ENCODE measurements around the gene LHX8.
A peak's percentile ranks its signal among the peaks of the same experiment; 100 is the strongest.

LHX8 gene

GRCh38 chr1:75203415-75204277 lies 69.5 kb downstream of the LHX8 start:
- no peaks in the 10 kb centered on the region for H3K9me2 ChIP-seq (replicated peaks; ENCODE audit: insufficient read depth, low read length)
- no peaks in the 10 kb centered on the region for H3K79me2 ChIP-seq (ENCODE audit: low read length)
- H3K9ac ChIP-seq (ENCODE audit: low read length) = no peak overlapping the region
- no peaks in the 10 kb centered on the region for H3K36me3 ChIP-seq (replicated peaks; ENCODE audit: insufficient read depth, low read length)
- no peaks in the 10 kb centered on the region for H3K9me3 ChIP-seq (replicated peaks; ENCODE audit: insufficient read depth, low read length)
- H4K20me1 ChIP-seq (ENCODE audit: insufficient read depth, low read length) = no peaks in the 10 kb centered on the region
- H2AFZ ChIP-seq (ENCODE audit: low read length) = no peak overlapping the region
- no peaks in the 10 kb centered on the region for H3K4me1 ChIP-seq (ENCODE audit: low read length)
- H3K27me3 ChIP-seq (replicated peaks; ENCODE audit: insufficient read depth, low read length) = no peaks in the 10 kb centered on the region
- DNase-seq = peak; percentile 64
- no peaks in the 10 kb centered on the region for H3F3A ChIP-seq (ENCODE audit: insufficient read depth, low read length)
- no peak overlapping the region for H3K27ac ChIP-seq (ENCODE audit: low read length)
- no peak overlapping the region for H3K4me2 ChIP-seq (ENCODE audit: low read depth, low read length)
- H3K4me3 ChIP-seq (ENCODE audit: low read length) = no peak overlapping the region
- TF ChIP-seq EZH2 (optimal IDR thresholded peaks at IDR 0.05; ENCODE audit: low read depth, low read length) (no peak), CTCF (IDR thresholded peaks at IDR 0.05; ENCODE audit: low read length) (peak; percentile 90)

GRCh38 chr1:75208862-75209261 lies 74.7 kb downstream of the LHX8 start:
- Histone ChIP-seq H3K79me2 (ENCODE audit: low read length) (no peaks in the 10 kb centered on the region), H3K27me3 (replicated peaks; ENCODE audit: insufficient read depth, low read length) (no peaks in the 10 kb centered on the region), H3K4me1 (ENCODE audit: low read length) (no peaks in the 10 kb centered on the region), H3K9ac (ENCODE audit: low read length) (no peak overlapping the region), H3K4me2 (ENCODE audit: low read depth, low read length) (no peak overlapping the region), H3K9me2 (replicated peaks; ENCODE audit: insufficient read depth, low read length) (no peaks in the 10 kb centered on the region), H3K4me3 (ENCODE audit: low read length) (no peak overlapping the region), H4K20me1 (ENCODE audit: insufficient read depth, low read length) (no peaks in the 10 kb centered on the region), H3K27ac (ENCODE audit: low read length) (no peak overlapping the region), H3K36me3 (replicated peaks; ENCODE audit: insufficient read depth, low read length) (no peaks in the 10 kb centered on the region), H2AFZ (ENCODE audit: low read length) (no peak overlapping the region), H3F3A (ENCODE audit: insufficient read depth, low read length) (no peaks in the 10 kb centered on the region), H3K9me3 (replicated peaks; ENCODE audit: insufficient read depth, low read length) (no peaks in the 10 kb centered on the region)
- no peak for DNase-seq
- TF ChIP-seq EZH2 (optimal IDR thresholded peaks at IDR 0.05; ENCODE audit: low read depth, low read length) (no peak), CTCF (IDR thresholded peaks at IDR 0.05; ENCODE audit: low read length) (no peak), EZH2phosphoT487 (IDR thresholded peaks at IDR 0.05; ENCODE audit: low read length) (no peak)

Data from MM.1S (cell line).